Cardiac muscle cell (in vitro differentiated cells and primary cell): Measurements from ENCODE around the gene NRL. TPM values are rescaled to one million over a fixed set of nuclear protein-coding genes. Genes with fewer than 3 reads are reported as not detected.
"Not testable (repeated sequence)": the region's sequence is repeated elsewhere in the genome, so short reads cannot be mapped to it uniquely, and the experiment has no call there.

Source experiments
- DNase-seq, 2 donors: peaks; one replicate each; pipeline versions ENCODE4 v3.0.0 to v3.0.0-alpha.2; 2010 to 2017; ENCODE audit warnings: low read depth in 1 of 2, low spot score in 1 of 2
- H3K27ac ChIP-seq: fragments of 200-600 bp; sonication (generic); 2 replicates; pipeline ENCODE4 v1.5.1; 2016
- H3K27me3 ChIP-seq: fragments of 200-600 bp; sonication (generic); 2 replicates; pipeline ENCODE4 v1.6.0; 2016; ENCODE audit warnings: control low read depth
- H3K36me3 ChIP-seq: fragments of 200-600 bp; sonication (generic); 2 replicates; pipeline ENCODE4 v1.5.1; 2016; ENCODE audit warnings: control low read depth
- H3K4me1 ChIP-seq: fragments of 200-600 bp; sonication (generic); 2 replicates; pipeline ENCODE4 v1.8.1; 2017; ENCODE audit warnings: low read depth, mild to moderate bottlenecking, mixed run types
- H3K4me3 ChIP-seq: fragments of 200-600 bp; sonication (generic); 2 replicates; pipeline ENCODE4 v1.5.1; 2016; ENCODE audit warnings: mild to moderate bottlenecking
- H3K9me3 ChIP-seq: fragments of 200-600 bp; sonication (generic); 2 replicates; pipeline ENCODE4 v1.5.1; 2017; ENCODE audit warnings: low read depth, mild to moderate bottlenecking, control low read depth
- CTCF ChIP-seq: IDR thresholded peaks from 2 replicates; pipeline ENCODE4 v1.5.1; 2012; ENCODE audit warnings: low read depth, mild to moderate bottlenecking, low read length
- polyA plus RNA-seq: library from polyadenylated mRNA; unstranded; fragments of >200 nt; fragmentation: Nextera tagmentation; extraction: Ambion mirVana; gene quantifications from 2 replicates; pipeline ENCODE4 v1.2.1, GENCODE V29; 2016
- total RNA-seq: library from RNA; depleted of rRNA; stranded (reverse); fragments of >200 nt; gene quantifications from 2 replicates; pipeline ENCODE4 v1.2.3, GENCODE V29; 2016

Gene NRL
- total and polyA plus RNA-seq, 2 experiments from 2014 or later: 4.2 to 5.1 TPM

GRCh38 chr14:24040692-24041091, 74.1 kb downstream of the NRL start:
- Histone ChIP-seq H3K4me3 (no peak overlapping the region), H3K36me3 (no peaks in the 10 kb centered on the region), H3K27ac (no peak overlapping the region), H3K27me3 (no peaks in the 10 kb centered on the region), H3K9me3 (no peaks in the 10 kb centered on the region), H3K4me1 (no peaks in the 10 kb centered on the region)
- TF ChIP-seq CTCF: no peak
- DNase-seq: no peak

GRCh38 chr14:24038686-24039085, 76.1 kb downstream of the NRL start:
- Histone ChIP-seq H3K36me3 (no peaks in the 10 kb centered on the region), H3K27ac (no peak overlapping the region)
- no peak for DNase-seq

GRCh38 chr14:24037658-24038037, 77.1 kb downstream of the NRL start:
- no peaks in the 10 kb centered on the region for H3K36me3 ChIP-seq
- no peaks in the 10 kb centered on the region for H3K27me3 ChIP-seq
- H3K4me3 ChIP-seq: no peak overlapping the region
- no peaks in the 10 kb centered on the region for H3K4me1 ChIP-seq
- no peak overlapping the region for H3K27ac ChIP-seq
- H3K9me3 ChIP-seq: no peaks in the 10 kb centered on the region
- TF ChIP-seq CTCF: no peak
- no peak for DNase-seq

More at GRCh38 chr14:24038686-24039085, 76.1 kb downstream of the NRL start:
- no peaks in the 10 kb centered on the region for H3K4me1 ChIP-seq
- no peaks in the 10 kb centered on the region for H3K9me3 ChIP-seq
- H3K4me3 ChIP-seq: no peak overlapping the region
- H3K27me3 ChIP-seq: no peaks in the 10 kb centered on the region
- TF ChIP-seq CTCF: no peak

GRCh38 chr14:24036963-24037657, 77.6 kb downstream of the NRL start:
- not testable (repeated sequence) for H3K9me3 ChIP-seq, H3K27me3 ChIP-seq, H3K36me3 ChIP-seq, DNase-seq, H3K4me1 ChIP-seq
- Histone ChIP-seq H3K4me3 (peak overlapping the region; percentile 40), H3K27ac (peak overlapping the region; percentile 75)

- DNase-seq: peak; percentile 67 to 86
- Histone ChIP-seq H3K9me3 (no peaks in the 10 kb centered on the region), H3K27ac (peak overlapping the region; percentile 75), H3K4me3 (peak overlapping the region; percentile 40), H3K4me1 (no peaks in the 10 kb centered on the region), H3K27me3 (no peaks in the 10 kb centered on the region), H3K36me3 (no peaks in the 10 kb centered on the region)
- peak; percentile 79 for TF ChIP-seq CTCF
Measured at GRCh38 chr14:24036169-24036962, 78.4 kb downstream of the NRL start.

GRCh38 chr14:24035769-24036168, 79.0 kb downstream of the NRL start:
- Histone ChIP-seq H3K27ac (peak overlapping the region; percentile 75), H3K4me3 (peak overlapping the region; percentile 40)
- DNase-seq, H3K9me3 ChIP-seq, H3K36me3 ChIP-seq, H3K4me1 ChIP-seq, H3K27me3 ChIP-seq: not testable (repeated sequence)
